ENCODE measurements around the gene CDH4.

Gene CDH4

DNA sequence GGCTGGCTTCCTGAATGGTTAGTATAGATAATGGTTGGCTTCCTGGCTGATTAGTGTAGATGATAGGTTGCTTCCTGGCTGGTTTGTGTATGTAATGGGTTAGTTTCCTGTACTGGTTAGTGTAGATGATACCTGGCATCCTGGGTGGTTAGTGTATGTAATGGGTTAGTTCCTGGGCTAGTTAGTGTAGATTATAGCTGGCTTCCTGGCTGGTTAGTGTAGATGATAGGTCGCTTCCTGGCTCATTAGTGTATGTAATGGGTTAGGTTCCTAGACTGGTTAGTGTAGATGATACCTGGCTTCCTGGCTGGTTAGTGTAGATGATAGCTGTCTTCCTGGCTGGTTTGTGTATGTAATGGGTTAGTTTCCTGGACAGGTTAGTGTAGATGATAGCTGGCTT is 613.3 kb downstream of the CDH4 start:
- H3K27ac Mint-ChIP-seq: no peak overlapping the region
- no peak overlapping the region for H3K4me3 Mint-ChIP-seq

DNA sequence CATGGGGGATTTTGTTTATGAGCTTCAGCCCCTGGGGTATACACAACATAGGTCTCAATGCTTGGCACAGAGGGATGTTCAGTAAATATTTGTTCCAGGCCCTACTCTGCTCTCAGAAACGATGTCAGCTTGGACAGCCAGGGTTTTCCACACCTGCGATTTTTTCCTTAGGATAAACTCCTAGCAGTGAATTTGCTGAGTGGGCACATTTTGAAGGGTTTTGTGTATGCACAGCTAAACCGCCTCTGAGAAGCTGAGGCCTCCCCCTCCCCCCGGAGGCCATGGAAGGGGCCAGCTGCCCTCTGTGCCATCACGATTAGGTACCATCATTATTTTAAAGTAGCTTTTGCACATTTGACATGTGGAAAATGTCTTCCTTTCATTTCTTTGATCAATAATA is 614.1 kb downstream of the CDH4 start:
- no peaks in the 10 kb centered on the region for H3K36me3 Mint-ChIP-seq (ENCODE audit: low read depth)
- H3K4me1 Mint-ChIP-seq (ENCODE audit: low read depth): peaks cover 3% of the 10 kb centered on the region
- H3K9me3 Mint-ChIP-seq: peaks cover 13% of the 10 kb centered on the region
- H3K27ac Mint-ChIP-seq: no peak overlapping the region
- no peaks in the 10 kb centered on the region for H3K27me3 Mint-ChIP-seq (ENCODE audit: low read depth)
- no peak overlapping the region for H3K4me3 Mint-ChIP-seq

More for the DNA sequence above, 613.3 kb downstream of the CDH4 start:
- Mint-ChIP-seq H3K27me3 (ENCODE audit: low read depth) (no peaks in the 10 kb centered on the region), H3K9me3 (peaks cover 13% of the 10 kb centered on the region), H3K36me3 (ENCODE audit: low read depth) (no peaks in the 10 kb centered on the region), H3K4me1 (ENCODE audit: low read depth) (peaks cover 3% of the 10 kb centered on the region)

DNA sequence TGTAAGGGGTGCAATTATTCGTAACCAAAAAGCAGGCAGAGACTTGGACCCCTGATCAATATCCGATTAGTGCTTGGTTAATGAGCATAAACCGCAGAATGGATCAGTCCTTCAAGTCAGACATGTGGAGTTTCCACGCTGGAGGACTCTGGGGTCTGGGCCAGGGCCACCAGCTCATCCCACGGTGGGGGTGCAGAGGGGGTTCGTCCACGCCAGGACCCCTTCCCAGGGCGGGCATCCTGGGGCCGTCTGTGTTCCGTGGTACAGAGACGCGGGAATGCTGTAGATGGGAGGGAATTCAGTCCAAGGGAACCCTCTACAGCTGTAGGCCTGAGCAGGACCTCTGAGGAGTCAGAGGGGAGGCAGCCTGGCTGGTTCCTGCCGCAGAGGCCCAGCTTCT is 615.9 kb downstream of the CDH4 start:
- Mint-ChIP-seq H3K4me1 (ENCODE audit: low read depth) (peaks cover 3% of the 10 kb centered on the region), H3K36me3 (ENCODE audit: low read depth) (no peaks in the 10 kb centered on the region), H3K4me3 (no peak overlapping the region), H3K27ac (no peak overlapping the region), H3K27me3 (ENCODE audit: low read depth) (no peaks in the 10 kb centered on the region), H3K9me3 (peaks cover 13% of the 10 kb centered on the region)

DNA sequence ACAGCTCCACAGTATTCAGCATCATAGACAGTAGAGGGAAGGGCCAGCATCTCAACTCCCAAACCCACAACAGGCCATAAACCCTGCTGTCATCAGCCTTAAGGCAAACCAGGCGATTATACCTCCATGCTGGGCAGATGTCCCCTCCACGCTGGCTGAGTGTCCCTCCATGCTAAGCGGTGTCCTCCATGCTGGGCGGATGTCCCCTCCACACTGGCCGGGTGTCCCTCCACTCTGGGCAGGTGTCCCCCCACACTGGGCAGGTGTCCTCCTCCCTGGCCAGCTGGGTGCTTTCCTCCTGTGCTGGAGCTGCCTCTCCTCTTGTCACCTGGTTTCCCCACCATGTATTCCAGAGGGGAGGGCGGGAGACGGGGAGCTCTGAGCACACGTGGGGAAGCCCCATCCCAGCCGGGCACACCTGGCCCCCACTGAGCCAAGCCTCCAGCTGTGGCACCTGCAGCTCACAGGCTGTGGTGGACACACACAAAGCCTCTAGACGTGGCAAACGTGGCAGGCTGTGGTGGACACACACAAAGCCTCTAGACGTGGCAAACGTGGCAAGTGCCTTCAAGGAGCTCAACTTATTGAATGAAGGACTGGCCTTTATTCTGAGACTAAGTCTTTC is 616.5 kb downstream of the CDH4 start:
- Mint-ChIP-seq H3K27me3 (ENCODE audit: low read depth) (no peaks in the 10 kb centered on the region), H3K36me3 (ENCODE audit: low read depth) (no peaks in the 10 kb centered on the region), H3K4me1 (ENCODE audit: low read depth) (peaks cover 3% of the 10 kb centered on the region), H3K4me3 (no peak overlapping the region), H3K27ac (no peak overlapping the region), H3K9me3 (peaks cover 13% of the 10 kb centered on the region)

DNA sequence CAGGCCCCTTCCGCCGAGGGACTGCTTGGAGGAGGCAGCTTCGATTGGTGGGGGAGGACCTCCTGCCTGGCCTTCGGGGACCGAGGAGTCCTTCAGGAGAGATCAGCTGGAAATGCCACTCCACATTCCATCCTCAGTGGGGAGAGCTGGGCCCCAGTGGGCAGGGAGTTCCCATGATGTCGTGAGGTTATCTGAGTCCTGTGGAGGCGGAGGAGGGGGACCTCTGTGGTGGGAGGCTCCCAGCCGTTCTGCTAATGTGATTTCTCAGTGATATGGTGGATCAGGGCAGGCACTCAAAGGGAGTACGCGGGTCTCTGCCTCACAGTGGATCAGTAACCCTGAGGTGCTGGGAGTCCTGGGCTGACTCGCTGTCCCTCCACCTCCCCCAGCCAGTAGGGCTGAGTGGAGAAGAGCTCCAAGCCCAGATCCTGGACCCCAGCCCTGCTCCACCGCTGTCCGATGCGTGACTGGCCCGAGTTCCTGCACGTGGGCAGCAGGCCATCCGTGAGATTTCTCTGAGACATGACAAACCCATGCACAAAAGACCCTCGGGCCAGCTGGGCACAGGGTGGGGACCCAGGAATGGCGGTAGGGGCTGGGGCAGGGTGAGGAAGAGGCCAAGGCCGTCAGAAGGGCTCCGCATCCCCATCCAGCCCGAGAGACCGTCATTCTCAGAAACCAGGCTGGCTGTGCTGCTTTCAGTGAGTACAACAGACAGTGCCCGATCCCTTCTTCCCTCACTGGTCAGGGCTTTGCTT is 617.9 kb downstream of the CDH4 start:
- H3K9me3 Mint-ChIP-seq: peaks cover 13% of the 10 kb centered on the region
- H3K36me3 Mint-ChIP-seq (ENCODE audit: low read depth): no peaks in the 10 kb centered on the region

DNA sequence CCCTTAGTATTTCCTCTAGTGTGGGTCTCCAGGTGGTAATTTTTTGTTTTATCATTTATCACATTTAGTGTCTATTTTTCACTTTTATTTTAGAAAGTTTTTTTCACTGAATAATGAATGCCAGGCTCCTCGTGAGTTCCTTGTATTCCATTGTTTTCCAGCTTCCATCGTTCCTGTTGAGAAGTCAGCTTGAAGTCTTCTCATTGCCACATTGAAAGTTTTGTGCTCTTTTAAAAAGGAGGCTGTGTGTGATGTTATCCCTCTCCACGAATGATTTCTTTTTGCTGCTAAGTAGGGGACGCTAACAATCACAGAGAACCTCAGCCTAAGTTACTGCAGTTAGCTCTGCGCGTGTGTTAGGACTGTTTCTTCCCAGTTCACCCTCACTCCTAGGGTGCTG is 619.1 kb downstream of the CDH4 start:
- H3K27me3 Mint-ChIP-seq (ENCODE audit: low read depth): no peaks in the 10 kb centered on the region

More for the DNA sequence above, 617.9 kb downstream of the CDH4 start:
- H3K4me3 Mint-ChIP-seq: no peak overlapping the region
- H3K4me1 Mint-ChIP-seq (ENCODE audit: low read depth): peaks cover 3% of the 10 kb centered on the region
- H3K27ac Mint-ChIP-seq: no peak overlapping the region
- no peaks in the 10 kb centered on the region for H3K27me3 Mint-ChIP-seq (ENCODE audit: low read depth)

DNA sequence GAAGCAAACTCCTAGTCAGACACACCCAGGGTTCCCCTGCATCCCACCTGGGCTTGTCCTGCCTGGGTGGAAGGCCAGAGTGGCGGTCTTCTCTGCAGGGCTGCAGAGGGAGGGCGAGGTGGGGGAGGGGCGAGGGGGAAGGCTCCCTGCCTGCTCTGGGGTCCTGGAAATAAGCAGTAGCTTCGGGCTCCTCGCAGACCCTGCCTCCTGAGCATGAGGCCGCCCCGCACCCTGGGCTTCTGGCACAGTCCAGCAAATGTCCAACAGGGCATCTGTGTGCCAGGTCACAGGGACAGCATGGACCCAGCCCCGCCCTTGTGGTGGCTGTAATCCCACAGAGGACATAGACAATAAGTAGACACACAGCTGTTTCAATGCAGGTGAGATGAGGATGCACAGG is 619.9 kb downstream of the CDH4 start:
- Mint-ChIP-seq H3K27me3 (ENCODE audit: low read depth) (no peaks in the 10 kb centered on the region), H3K36me3 (ENCODE audit: low read depth) (no peaks in the 10 kb centered on the region), H3K4me1 (ENCODE audit: low read depth) (no peaks in the 10 kb centered on the region), H3K9me3 (no peaks in the 10 kb centered on the region), H3K27ac (no peak overlapping the region), H3K4me3 (no peak overlapping the region)

More for the DNA sequence above, 619.1 kb downstream of the CDH4 start:
- Mint-ChIP-seq H3K4me3 (no peak overlapping the region), H3K27ac (no peak overlapping the region), H3K9me3 (peaks cover 5% of the 10 kb centered on the region), H3K4me1 (ENCODE audit: low read depth) (no peaks in the 10 kb centered on the region), H3K36me3 (ENCODE audit: low read depth) (no peaks in the 10 kb centered on the region)

DNA sequence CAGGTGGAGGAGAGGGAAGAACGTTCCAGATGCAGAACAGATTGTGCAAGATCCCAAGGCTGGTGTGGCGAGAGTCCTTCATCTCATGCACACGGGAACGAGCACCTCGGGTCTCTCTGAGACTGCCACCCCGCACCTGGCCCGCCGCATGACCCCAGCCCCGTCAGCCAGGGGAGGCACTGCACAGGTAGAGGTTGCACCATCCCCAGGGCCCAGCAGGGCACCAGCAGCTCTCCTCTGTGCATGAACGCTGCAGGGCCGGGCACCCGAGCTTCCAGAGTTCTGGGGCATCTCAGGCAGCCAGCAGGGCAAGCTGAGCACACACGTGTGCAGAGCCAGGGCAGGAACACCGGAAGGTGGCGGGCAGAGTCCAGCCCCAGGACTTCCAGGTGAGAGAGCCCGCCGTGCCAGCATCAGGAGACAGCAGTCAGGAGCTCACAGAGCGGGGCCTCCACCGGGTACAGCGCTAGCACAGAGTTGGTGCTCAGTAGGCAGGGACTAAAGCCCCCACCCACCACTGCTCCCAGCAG is 620.4 kb downstream of the CDH4 start:
- Mint-ChIP-seq H3K9me3 (no peaks in the 10 kb centered on the region), H3K36me3 (ENCODE audit: low read depth) (no peaks in the 10 kb centered on the region), H3K27me3 (ENCODE audit: low read depth) (no peaks in the 10 kb centered on the region), H3K27ac (no peak overlapping the region), H3K4me3 (no peak overlapping the region), H3K4me1 (ENCODE audit: low read depth) (no peaks in the 10 kb centered on the region)

DNA sequence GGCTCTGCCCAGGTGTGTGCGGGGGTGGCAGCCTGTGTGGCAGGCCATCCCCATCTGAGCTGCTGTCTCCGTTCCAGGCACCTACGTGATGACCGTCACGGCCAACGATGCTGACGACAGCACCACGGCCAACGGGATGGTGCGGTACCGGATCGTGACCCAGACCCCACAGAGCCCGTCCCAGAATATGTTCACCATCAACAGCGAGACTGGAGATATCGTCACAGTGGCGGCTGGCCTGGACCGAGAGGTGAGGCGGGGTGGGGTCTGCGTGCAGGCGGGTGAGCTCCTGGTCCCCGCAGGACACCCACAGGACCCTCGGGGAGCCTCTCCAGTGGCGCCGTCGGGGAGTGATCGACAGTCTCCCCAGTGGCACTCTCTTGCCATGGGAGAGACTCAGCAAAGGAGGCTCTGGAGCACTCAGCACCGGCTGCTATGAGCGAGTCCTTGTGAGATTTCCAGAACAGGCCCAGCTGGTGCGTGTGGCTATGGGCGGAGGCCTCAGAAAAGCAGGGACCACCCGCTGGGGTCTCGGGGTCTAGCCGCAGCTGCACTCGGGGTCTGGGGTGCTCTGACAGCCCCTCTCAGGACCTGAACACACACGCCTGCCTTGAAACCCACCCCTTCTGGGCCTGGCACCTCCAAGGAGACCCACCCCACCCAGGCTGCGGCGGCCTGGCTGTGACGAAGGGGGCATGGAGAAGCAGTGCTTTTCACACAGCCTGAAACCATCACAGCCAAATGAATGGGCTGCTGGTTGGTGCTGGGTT is 621.8 kb downstream of the CDH4 start:
- no peak overlapping the region for H3K4me3 Mint-ChIP-seq
- no peaks in the 10 kb centered on the region for H3K4me1 Mint-ChIP-seq (ENCODE audit: low read depth)
- H3K9me3 Mint-ChIP-seq: no peaks in the 10 kb centered on the region

DNA sequence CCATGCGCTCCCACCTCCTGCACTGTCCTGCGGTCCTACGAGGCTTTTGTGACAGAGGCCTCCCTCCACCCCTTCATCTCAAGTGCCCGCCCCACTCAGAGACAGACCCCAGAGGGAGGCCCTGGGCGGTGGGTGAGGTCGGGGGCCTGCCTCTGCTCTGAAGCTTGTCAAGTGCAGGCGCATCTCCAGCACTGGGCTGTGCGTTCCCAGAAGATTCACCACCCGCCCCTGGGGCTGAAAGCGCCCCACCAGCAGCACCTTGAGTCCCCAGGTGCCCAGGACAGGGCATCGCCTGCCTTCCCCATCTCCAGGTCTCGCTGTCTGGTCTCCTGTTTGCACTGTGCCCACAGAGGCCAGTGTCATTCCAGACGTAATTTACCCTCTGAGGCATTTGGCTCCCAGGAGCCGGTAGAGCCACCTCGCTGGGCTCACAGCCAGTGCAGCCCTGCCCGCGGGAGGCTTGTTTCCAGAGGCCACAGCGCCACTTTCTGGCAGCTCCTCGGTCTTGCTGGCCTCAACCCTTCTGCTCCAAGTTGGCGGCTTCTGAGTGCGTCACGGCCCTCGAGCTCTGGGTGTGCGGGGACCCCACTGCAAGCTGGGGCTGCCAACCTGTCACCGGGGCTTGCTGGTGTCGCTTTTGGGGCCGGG is 622.5 kb downstream of the CDH4 start:
- no peak overlapping the region for H3K4me3 Mint-ChIP-seq
- no peak overlapping the region for H3K27ac Mint-ChIP-seq
- no peaks in the 10 kb centered on the region for H3K9me3 Mint-ChIP-seq
- H3K36me3 Mint-ChIP-seq (ENCODE audit: low read depth): no peaks in the 10 kb centered on the region
- H3K27me3 Mint-ChIP-seq (ENCODE audit: low read depth): no peaks in the 10 kb centered on the region
- no peaks in the 10 kb centered on the region for H3K4me1 Mint-ChIP-seq (ENCODE audit: low read depth)

More for the DNA sequence above, 621.8 kb downstream of the CDH4 start:
- no peaks in the 10 kb centered on the region for H3K36me3 Mint-ChIP-seq (ENCODE audit: low read depth)
- H3K27ac Mint-ChIP-seq: no peak overlapping the region
- H3K27me3 Mint-ChIP-seq (ENCODE audit: low read depth): no peaks in the 10 kb centered on the region

DNA sequence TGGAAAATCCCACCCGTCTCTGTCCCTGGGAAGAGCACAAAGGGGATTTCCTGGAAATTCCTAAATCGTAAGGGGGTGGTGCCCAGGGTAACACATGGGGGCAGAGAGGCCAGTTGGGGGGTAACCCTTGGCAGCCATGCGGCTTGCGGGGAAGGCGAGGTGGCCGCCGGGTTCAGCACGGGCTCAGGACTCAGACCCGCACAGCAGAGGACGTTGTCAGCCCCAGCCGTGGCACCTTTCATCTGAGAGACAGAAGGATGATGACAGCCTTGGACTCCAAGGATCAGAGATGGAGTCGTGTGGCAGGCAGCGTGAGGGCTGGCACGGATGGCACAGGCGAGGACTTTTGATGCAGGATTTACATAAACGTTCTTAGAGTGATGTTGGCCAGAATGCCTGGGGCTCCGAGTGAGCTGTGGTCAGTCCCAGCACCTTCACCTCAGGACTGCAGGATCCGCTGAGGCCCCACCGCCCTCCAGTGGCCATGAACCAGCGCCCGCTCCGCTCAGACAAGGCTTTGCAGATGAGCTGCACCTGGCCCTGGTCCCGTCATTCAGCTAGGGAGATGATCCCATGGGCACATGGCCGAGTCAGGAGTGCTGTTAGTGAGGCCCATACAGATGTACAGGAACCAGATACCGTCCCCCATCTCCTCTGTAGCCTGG is 623.3 kb downstream of the CDH4 start:
- no peaks in the 10 kb centered on the region for H3K27me3 Mint-ChIP-seq (ENCODE audit: low read depth)
- no peaks in the 10 kb centered on the region for H3K36me3 Mint-ChIP-seq (ENCODE audit: low read depth)
- no peaks in the 10 kb centered on the region for H3K9me3 Mint-ChIP-seq
- H3K27ac Mint-ChIP-seq: no peak overlapping the region
- no peaks in the 10 kb centered on the region for H3K4me1 Mint-ChIP-seq (ENCODE audit: low read depth)
- H3K4me3 Mint-ChIP-seq: no peak overlapping the region

DNA sequence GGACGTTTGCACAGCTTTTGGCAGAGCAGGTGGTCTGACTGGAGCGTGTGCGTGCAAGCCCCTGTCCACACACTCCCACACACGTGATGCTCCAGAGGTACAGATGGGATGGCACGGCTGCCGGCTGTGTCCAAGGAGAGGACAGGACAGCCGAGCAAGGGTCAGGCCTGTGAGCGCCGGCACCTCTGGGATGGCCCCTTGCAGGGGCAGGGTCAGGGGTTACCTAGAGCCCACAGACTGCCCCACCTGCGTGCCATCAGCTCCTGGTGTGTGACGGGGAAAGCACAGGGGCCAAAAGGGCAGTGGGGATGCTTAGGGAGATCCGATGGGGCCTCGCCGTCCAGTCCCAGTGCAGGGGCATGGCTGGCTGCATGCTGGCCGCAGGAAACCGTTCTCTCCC is 623.9 kb downstream of the CDH4 start:
- H3K27me3 Mint-ChIP-seq (ENCODE audit: low read depth): no peaks in the 10 kb centered on the region
- H3K36me3 Mint-ChIP-seq (ENCODE audit: low read depth): no peaks in the 10 kb centered on the region
- H3K27ac Mint-ChIP-seq: no peak overlapping the region
- no peaks in the 10 kb centered on the region for H3K4me1 Mint-ChIP-seq (ENCODE audit: low read depth)
- no peaks in the 10 kb centered on the region for H3K9me3 Mint-ChIP-seq
- no peak overlapping the region for H3K4me3 Mint-ChIP-seq

DNA sequence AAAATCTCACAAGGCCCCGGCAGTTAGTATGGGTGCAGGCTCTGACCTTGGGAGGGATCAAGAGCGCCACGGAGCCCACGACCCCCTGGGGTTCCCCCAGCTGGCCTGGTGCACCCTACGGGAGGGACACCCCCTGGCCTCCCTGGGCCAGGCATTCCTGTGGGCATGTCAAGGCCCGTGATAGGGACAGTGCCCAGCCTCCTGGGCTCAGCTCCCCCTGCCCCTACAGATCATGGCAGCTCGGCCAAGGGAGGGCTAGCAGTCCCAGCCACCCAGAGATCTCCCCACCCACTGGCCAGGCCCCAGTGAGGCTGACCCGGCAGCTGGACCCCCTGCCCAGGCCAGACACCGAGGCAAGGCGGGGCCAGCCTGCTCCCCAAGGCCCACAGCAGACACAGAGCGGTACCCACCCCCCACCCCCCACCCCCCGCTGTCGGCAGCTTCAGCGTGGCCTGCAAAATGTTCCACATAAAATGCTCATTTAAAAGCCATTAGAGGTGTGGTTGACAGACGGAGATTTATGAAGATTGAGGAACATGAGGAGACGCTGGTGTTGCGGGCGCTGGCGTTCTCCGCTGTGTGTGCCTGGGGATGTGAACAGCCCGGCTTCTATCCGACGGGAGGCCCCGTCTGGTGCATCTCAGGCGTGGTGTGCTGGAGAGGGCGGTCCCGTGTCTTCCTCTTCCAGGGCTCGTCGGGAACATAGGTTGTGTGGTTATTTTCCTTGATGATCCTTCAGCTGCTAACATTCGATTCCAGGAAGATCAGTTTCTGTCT is 625.1 kb downstream of the CDH4 start:
- H3K27ac Mint-ChIP-seq: no peak overlapping the region
- H3K4me3 Mint-ChIP-seq: no peak overlapping the region
- H3K4me1 Mint-ChIP-seq (ENCODE audit: low read depth): no peaks in the 10 kb centered on the region
- no peaks in the 10 kb centered on the region for H3K9me3 Mint-ChIP-seq
- H3K27me3 Mint-ChIP-seq (ENCODE audit: low read depth): no peaks in the 10 kb centered on the region
- H3K36me3 Mint-ChIP-seq (ENCODE audit: low read depth): no peaks in the 10 kb centered on the region
